ENCODE measurements around the gene MTFP1.

Gene MTFP1

DNA sequence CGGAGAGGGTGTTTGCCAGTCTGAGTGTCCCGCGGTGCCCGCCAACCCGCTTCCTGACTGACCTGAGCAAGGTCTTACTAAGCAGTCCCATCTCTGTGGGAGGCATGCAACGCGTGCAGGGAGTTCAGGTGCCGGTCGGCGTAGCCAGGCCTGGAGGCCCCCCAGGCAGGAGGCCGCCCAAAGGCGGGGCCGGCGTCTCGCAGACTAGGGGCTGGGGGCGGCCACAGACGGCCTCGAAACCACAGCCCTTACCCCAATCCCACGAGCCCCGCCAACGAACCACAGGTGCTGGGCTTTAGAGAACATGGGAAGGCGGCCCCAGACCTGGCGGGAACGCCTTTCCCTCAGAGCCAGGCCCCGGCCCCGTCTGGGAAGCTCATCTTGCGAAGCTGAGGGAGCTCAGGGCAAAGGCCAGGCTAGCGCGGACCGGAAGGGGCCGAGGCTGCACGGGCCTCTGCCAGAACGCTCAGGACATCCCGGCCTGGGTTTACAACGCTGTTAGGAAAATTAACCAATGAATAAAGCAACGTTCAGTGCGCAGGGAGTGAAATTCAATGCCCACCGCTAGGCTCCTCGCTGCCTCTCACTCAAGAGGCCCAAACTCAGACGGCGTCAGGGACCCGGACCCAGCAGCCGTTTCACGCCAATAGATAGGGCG lies 2.1 kb upstream of the MTFP1 start:
- in situ Hi-C loops (cut with MboI; ENCODE audit: low pct_unique_long_range_greater_than_20kb, low sequenced_read_pairs), result no loop called here
- no peak for DNase-seq

DNA sequence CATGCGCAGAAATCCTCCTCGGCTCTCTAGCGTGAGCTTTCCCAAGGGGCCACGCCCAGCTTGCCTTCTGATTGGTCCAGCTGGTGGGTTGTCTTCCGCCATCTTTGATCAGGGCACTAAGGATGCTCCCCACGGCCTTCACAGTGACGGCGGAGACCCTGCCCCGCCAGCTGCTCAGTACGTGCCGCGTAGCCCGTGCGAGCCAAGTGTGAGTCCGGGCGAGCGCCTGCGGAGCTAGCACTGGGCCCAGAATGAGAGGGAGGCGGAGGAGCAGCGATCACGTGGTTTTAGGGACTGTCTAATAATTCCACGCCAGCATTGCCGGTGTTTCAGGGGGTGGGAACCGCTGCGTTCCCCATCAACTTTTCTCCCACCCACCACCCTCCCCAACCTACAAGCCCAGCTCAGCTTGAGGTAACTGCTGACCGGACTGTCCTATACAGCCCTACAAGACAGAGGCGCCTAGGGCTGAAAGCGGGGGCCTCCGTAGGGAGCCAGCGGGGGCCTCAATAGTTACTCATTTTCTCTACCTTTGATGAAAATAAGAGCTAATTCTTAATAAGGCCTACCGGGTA lies 1.5 kb upstream of the MTFP1 start:
- peak; percentile 100 for DNase-seq
- in situ Hi-C loops (cut with MboI; ENCODE audit: low pct_unique_long_range_greater_than_20kb, low sequenced_read_pairs), result no loop called here

DNA sequence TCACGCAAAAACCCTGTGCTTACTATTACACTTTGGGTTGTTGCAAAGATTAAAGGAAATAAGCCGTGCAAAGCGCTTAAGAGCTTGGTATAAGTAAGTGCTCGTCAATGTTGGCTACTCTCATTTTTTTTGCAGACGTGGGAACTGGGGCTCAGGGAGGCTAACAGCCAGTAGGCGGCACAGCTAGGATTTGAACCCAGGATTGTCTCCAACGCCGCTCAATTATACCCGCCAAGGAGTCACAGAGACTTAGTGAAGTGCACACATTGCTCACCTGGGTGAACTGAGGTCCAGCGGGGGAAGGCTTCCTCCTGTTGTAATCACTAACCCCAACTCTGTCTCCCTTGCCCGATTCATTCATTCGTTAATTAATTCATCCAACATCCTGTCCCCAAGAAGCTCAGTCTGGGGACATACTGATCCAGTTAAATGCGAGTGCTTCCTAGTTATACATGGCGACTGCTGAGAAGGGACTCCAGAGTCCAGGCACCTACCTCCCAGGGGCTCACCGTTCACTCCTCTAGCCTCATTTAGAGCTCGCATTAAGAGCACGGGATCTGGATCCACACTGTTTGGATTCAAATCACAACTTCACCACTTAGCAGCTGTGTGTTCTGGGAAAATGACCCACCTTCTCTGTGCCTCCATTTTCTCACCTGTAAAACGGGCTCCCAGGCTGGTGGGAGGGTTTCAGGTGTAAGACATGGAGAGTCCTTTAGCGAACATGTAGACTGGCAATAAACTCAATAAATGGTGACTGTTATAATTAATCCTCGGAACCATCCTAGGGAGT lies 838 bp upstream of the MTFP1 start:
- DNase-seq, result no peak
- in situ Hi-C loops (cut with MboI; ENCODE audit: low pct_unique_long_range_greater_than_20kb, low sequenced_read_pairs), result no loop called here

GRCh38 chr22:30425327-30425615 lies 297 bp upstream of the MTFP1 start:
- DNase-seq, result no peak
- in situ Hi-C loops (cut with MboI; ENCODE audit: low pct_unique_long_range_greater_than_20kb, low sequenced_read_pairs), result no loop called here

- in situ Hi-C loops (cut with MboI; ENCODE audit: low pct_unique_long_range_greater_than_20kb, low sequenced_read_pairs), result no loop called here
- DNase-seq, result peak; percentile 86
Measured at GRCh38 chr22:30426388-30427353, 1.1 kb downstream of the MTFP1 start.

GRCh38 chr22:30427871-30428270 lies 2.3 kb downstream of the MTFP1 start:
- no peak for DNase-seq
- in situ Hi-C loops (cut with MboI; ENCODE audit: low pct_unique_long_range_greater_than_20kb, low sequenced_read_pairs), result no loop called here

DNA sequence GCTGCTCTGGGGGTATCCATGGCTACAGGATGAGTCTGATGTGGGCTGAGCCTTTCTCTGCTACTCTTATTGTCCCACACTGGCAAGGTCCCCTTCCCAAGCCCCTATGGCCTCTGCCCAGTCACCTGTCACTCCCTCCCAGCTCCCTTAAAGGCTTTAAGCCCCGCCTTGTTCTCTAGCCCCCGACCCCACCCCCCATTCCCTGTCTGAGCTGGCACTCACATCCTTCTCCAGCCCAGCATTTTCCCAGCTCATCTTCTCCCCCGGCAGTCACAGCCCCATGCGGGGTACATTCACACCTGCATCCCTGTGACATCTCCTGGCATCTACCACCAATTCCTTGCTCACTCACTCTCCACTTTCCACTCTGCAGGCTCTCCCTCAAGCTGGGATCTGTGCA lies 4.3 kb downstream of the MTFP1 start:
- in situ Hi-C loops (cut with MboI; ENCODE audit: low pct_unique_long_range_greater_than_20kb, low sequenced_read_pairs), result no loop called here
- no peak for DNase-seq

DNA sequence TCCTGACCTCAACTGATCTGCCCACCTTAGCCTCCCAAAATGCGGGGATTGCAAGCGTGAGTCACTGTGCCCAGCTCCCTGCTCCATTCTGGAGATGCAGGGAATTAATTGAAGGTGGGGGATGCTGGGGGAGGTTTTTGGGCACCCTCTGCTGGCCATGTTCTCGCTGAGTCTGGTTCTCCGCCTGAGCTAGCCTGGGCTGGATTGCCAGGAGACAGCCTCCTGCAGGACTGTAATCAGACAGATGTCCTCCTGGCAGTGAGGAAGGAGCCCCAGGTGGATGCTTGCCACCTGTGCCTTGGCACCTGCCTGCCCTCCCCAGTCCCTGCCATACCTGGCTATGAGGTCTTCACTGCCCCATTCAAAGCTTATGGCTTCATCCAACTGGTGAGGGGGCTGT lies 5.4 kb downstream of the MTFP1 start:
- in situ Hi-C loops (cut with MboI; ENCODE audit: low pct_unique_long_range_greater_than_20kb, low sequenced_read_pairs), result no loop called here
- no peak for DNase-seq

DNA sequence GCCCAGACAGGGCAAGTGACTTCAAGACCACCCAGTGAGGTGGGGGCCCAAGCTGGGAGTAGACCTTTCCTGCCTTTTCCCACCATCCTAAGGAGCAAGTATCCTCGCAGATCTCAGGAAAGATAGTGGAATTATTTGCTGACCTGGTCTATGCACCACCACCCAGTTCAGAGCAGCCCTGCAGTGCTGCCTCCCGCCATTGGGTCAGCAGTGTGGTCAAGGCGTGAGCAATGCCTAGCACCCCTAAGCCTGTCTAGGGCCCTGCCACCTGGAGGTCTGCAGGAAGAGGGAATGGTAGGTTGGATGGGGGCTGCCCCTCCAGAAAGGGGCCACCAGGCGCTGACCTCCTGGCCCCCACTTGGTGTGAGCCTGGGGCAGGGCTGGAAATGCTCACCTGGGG lies 6.5 kb downstream of the MTFP1 start:
- in situ Hi-C loops (cut with MboI; ENCODE audit: low pct_unique_long_range_greater_than_20kb, low sequenced_read_pairs), result no loop called here
- no peak for DNase-seq

- no peak for DNase-seq
- in situ Hi-C loops (cut with MboI; ENCODE audit: low pct_unique_long_range_greater_than_20kb, low sequenced_read_pairs), result no loop called here
Measured at GRCh38 chr22:30432520-30432919, 7.0 kb downstream of the MTFP1 start.

GRCh38 chr22:30433227-30433626 lies 7.7 kb downstream of the MTFP1 start:
- in situ Hi-C loops (cut with MboI; ENCODE audit: low pct_unique_long_range_greater_than_20kb, low sequenced_read_pairs), result no loop called here
- no peak for DNase-seq

GRCh38 chr22:30433773-30434172 lies 8.2 kb downstream of the MTFP1 start:
- in situ Hi-C loops (cut with MboI; ENCODE audit: low pct_unique_long_range_greater_than_20kb, low sequenced_read_pairs), result no loop called here
- no peak for DNase-seq

GRCh38 chr22:30434843-30435242 lies 9.3 kb downstream of the MTFP1 start:
- in situ Hi-C loops (cut with MboI; ENCODE audit: low pct_unique_long_range_greater_than_20kb, low sequenced_read_pairs), result no loop called here
- no peak for DNase-seq

DNA sequence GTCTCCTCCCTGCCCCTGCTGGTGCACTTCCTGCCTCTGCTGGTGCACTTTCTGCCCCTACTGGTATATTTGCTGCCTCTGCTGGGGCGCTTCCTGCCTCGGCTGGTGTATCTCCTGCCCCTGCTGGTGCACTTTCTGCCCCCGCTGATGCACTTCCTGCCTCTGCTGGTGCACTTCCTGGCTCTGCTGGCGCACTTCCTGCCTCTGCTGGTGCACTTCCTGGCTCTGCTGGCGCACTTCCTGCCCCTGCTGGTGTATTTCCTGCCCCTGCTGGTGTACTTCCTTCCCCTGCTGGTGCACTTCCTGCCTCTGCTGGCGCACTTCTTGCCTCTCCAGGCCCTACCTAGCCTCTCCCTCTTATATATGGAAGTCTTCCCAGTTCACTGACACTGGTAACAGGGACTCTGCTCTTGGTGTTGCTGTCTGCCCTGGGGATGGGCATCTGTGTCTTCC lies 10.1 kb downstream of the MTFP1 start:
- in situ Hi-C loops (cut with MboI; ENCODE audit: low pct_unique_long_range_greater_than_20kb, low sequenced_read_pairs), result no loop called here
- no peak for DNase-seq

DNA sequence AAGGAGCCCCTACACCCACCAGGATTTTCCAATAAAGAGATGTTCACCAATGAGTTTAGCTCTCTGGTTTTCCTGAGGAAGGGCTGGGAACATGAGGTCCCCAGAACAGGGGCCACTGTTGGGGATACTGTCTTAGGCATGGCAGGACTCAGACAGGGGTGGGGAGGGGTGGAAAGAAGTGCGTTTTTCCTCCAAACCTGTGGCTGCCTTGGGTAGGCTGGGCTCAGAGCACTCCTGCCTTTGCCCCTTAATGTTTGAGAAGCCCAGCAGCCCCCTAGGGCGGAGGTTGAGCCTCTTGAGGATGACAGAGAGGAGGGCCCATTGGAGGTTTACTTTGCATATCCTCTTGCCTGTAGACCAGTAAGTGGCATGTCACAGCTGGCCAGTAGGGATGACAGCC lies 10.6 kb downstream of the MTFP1 start:
- in situ Hi-C loops (cut with MboI; ENCODE audit: low pct_unique_long_range_greater_than_20kb, low sequenced_read_pairs), result no loop called here
- DNase-seq, result no peak

- in situ Hi-C loops (cut with MboI; ENCODE audit: low pct_unique_long_range_greater_than_20kb, low sequenced_read_pairs), result no loop called here
- DNase-seq, result no peak
Measured at GRCh38 chr22:30438559-30438958, 13.0 kb downstream of the MTFP1 start.

DNA sequence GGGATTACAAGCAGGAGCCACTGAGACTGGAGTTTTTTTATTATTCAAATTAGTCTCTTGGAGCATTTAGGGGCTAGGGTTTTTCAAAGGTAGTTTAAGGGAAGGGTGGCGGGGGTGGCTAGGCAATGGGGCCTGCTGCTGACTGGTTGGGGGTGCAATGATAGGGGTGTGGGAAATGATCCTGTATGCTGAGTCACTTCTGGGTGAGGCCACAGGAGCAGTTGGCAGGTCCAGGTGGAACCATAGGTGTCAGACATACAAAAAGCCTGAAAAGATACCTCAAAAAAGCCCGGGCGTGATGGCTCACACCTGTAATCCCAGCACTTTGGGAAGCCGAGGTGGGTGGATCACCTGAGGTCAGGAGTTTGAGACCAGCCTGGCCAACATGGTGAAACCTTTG lies 13.7 kb downstream of the MTFP1 start:
- DNase-seq, result no peak
- in situ Hi-C loops (cut with MboI; ENCODE audit: low pct_unique_long_range_greater_than_20kb, low sequenced_read_pairs), result no loop called here

GRCh38 chr22:30439836-30440235 lies 14.3 kb downstream of the MTFP1 start:
- DNase-seq, result no peak
- in situ Hi-C loops (cut with MboI; ENCODE audit: low pct_unique_long_range_greater_than_20kb, low sequenced_read_pairs), result no loop called here

GRCh38 chr22:30441088-30441487 lies 15.5 kb downstream of the MTFP1 start:
- in situ Hi-C loops (cut with MboI; ENCODE audit: low pct_unique_long_range_greater_than_20kb, low sequenced_read_pairs), result no loop called here
- DNase-seq, result no peak
